ENCODE measurements around the gene CCDC77.

DNA sequence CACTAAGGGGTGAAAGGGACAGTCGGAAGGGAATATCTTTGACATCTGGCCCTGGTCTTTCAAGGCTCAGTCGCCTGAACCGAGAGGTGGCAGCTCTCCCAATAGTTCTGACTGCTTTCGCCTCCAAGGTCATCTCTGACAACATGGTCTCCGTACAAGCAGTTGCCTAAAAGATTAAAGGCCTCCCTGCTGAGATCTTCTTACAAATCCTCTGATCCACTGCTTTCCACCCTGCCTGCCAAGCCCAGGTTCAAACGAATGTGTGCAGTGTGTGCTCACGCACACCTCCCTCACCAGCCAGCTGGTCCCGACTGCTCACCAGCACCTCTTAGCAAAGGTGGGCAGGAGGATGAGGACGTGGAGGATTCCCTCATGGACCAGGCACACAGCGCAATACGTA is 68.7 kb downstream of the CCDC77 start:
- TF ChIP-seq, protein P1, sequence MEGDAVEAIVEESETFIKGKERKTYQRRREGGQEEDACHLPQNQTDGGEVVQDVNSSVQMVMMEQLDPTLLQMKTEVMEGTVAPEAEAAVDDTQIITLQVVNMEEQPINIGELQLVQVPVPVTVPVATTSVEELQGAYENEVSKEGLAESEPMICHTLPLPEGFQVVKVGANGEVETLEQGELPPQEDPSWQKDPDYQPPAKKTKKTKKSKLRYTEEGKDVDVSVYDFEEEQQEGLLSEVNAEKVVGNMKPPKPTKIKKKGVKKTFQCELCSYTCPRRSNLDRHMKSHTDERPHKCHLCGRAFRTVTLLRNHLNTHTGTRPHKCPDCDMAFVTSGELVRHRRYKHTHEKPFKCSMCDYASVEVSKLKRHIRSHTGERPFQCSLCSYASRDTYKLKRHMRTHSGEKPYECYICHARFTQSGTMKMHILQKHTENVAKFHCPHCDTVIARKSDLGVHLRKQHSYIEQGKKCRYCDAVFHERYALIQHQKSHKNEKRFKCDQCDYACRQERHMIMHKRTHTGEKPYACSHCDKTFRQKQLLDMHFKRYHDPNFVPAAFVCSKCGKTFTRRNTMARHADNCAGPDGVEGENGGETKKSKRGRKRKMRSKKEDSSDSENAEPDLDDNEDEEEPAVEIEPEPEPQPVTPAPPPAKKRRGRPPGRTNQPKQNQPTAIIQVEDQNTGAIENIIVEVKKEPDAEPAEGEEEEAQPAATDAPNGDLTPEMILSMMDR (IDR thresholded peaks at IDR 0.05) = no peak
- TF ChIP-seq EZH2 (IDR thresholded peaks at IDR 0.05; ENCODE audit: borderline replicate concordance, insufficient read depth, low read depth, low read length, poor library complexity, severe bottlenecking) = no peak

All from B cell (primary cell).